ENCODE data around the gene CDON.
"Not testable (repeated sequence)": the region's sequence is repeated elsewhere in the genome, so short reads cannot be mapped to it uniquely, and the experiment has no call there.

CDON gene

GRCh38 chr11:125992893-125993292 lies 69.8 kb downstream of the CDON start:
- no peak for DNase-seq

- DNase-seq = no peak
Observed at GRCh38 chr11:125990244-125990643, 72.4 kb downstream of the CDON start.

GRCh38 chr11:125987066-125987641 lies 75.5 kb downstream of the CDON start:
- no peak for DNase-seq

- DNase-seq = not testable (repeated sequence)
Observed at GRCh38 chr11:125985956-125986355, 76.7 kb downstream of the CDON start.

- no peak for DNase-seq
Observed at GRCh38 chr11:125982348-125982730, 80.3 kb downstream of the CDON start.

- no peak for DNase-seq
Observed at GRCh38 chr11:125980436-125980835, 82.2 kb downstream of the CDON start.

GRCh38 chr11:125979511-125979910 lies 83.2 kb downstream of the CDON start:
- no peak for DNase-seq

- no peak for DNase-seq
Observed at GRCh38 chr11:125978778-125979407, 83.8 kb downstream of the CDON start.

- DNase-seq = no peak
Observed at GRCh38 chr11:125978181-125978716, 84.4 kb downstream of the CDON start.

GRCh38 chr11:125977333-125977732 lies 85.3 kb downstream of the CDON start:
- DNase-seq = no peak

- no peak for DNase-seq
Observed at GRCh38 chr11:125976156-125976555, 86.5 kb downstream of the CDON start.

GRCh38 chr11:125975634-125976033 lies 87.0 kb downstream of the CDON start:
- DNase-seq = no peak

- DNase-seq = no peak
Observed at GRCh38 chr11:125974284-125974683, 88.4 kb downstream of the CDON start.

- no peak for DNase-seq
Observed at GRCh38 chr11:125971618-125972017, 91.0 kb downstream of the CDON start.

- DNase-seq = no peak
Observed at GRCh38 chr11:125968354-125968753, 94.3 kb downstream of the CDON start.

- DNase-seq = no peak
Observed at GRCh38 chr11:125967515-125967914, 95.2 kb downstream of the CDON start.

GRCh38 chr11:125960771-125961170 lies 101.9 kb downstream of the CDON start:
- DNase-seq = no peak

- no peak for DNase-seq
Observed at GRCh38 chr11:125959931-125960330, 102.7 kb downstream of the CDON start.

GRCh38 chr11:125959511-125959910 lies 103.2 kb downstream of the CDON start:
- DNase-seq = no peak

GRCh38 chr11:125958872-125959400 lies 103.7 kb downstream of the CDON start:
- DNase-seq = no peak

- no peak for DNase-seq
Observed at GRCh38 chr11:125957618-125958332, 104.9 kb downstream of the CDON start.

GRCh38 chr11:125956391-125957134 lies 106.1 kb downstream of the CDON start:
- no peak for DNase-seq

GRCh38 chr11:125955856-125956255 lies 106.8 kb downstream of the CDON start:
- no peak for DNase-seq

Measured in CD4-positive, alpha-beta T cell treated with Interferon gamma for 1 hour (primary cell).